Natural killer cell treated with Interleukin-12 subunit alpha and Interleukin-12 subunit beta and Interleukin-15 and Interleukin-18, amount 100 ng/mL, for 72 hours (primary cell): ENCODE measurements around the gene NPAS2. TPM values are rescaled to one million over a fixed set of nuclear protein-coding genes. Genes with fewer than 3 reads are reported as not detected.
A peak's percentile ranks its signal among the peaks of the same experiment; 100 is the strongest.

ENCODE experiments used
- ATAC-seq, 2 donors: fragments of 150-1000 bp; cut with Tn5 transposase in 1 of 2; sonication (Bioruptor Pico), chemical (Tn5 transposase) in 1 of 2; 2 replicates each; pipeline ENCODE4 v1.10.0; 2021
- DNase-seq: peaks from one replicate; pipeline ENCODE4 v3.0.0; 2022; ENCODE audit warnings: low spot score
- H3K27ac Mint-ChIP-seq, 2 donors: 1 replicate in 1 of 2; 2 replicates in 1 of 2; pipeline ENCODE4 v1.8.0; 2022; ENCODE audit warnings: mixed read lengths in 2 of 2, mild to moderate bottlenecking in 1 of 2, moderate library complexity in 1 of 2
- H3K27me3 Mint-ChIP-seq, 2 donors: 1 replicate in 1 of 2; 2 replicates in 1 of 2; pipeline ENCODE4 v1.8.0; 2022; ENCODE audit warnings: mixed read lengths in 2 of 2
- H3K36me3 Mint-ChIP-seq: one replicate; pipeline ENCODE4 v1.8.0; 2022; ENCODE audit warnings: mixed read lengths
- H3K4me1 Mint-ChIP-seq, 2 donors: 1 replicate in 1 of 2; 2 replicates in 1 of 2; pipeline ENCODE4 v1.8.0; 2022; ENCODE audit warnings: low read depth in 2 of 2, mixed read lengths in 2 of 2, mild to moderate bottlenecking in 1 of 2
- H3K4me3 Mint-ChIP-seq: one replicate; pipeline ENCODE4 v1.8.0; 2022; ENCODE audit warnings: mixed read lengths
- H3K9me3 Mint-ChIP-seq: 2 replicates; pipeline ENCODE4 v1.8.0; 2022; ENCODE audit warnings: mixed read lengths
- total RNA-seq, 2 donors: library from RNA; stranded (reverse); gene quantifications; one replicate each; pipeline ENCODE4 v1.2.3, GENCODE V29; 2022

NPAS2 gene
- total RNA-seq, 2 donors from 2014 or later, result 0.31 to 0.53 TPM

DNA sequence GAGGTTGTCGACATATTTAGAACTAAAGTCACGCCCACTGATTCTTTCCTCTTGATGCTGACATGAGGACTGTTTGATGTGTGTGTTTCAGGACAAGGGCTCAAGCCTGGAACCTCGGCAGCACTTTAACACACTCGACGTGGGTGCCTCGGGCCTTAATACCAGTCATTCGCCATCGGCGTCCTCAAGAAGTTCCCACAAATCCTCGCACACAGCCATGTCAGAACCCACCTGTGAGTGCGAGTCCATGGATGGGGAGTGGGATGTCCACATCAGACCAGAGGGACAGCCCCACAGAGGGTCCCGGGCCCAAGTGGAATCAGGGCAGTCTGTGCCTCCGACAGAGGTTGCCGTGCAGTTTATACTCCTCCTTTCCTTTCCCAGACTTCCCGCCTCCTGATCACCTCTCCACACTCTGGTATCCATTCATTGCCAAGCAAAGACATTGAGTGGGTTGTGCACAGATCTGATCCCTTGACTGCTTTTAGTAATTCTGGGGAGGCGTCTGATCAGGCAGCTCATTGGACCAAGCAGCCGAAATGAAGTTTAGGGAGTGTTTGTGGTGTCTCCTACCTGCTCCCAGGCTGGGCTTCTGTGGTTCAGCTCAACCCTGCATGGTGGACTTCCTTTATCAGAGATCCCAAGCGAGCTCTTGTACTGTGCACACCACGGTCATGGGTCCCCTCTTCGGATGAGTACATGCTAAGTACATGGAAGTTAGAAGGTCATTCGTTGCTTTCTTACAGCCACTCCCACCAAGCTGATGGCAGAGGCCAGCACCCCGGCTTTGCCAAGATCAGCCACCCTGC lies 155.0 kb downstream of the NPAS2 start:
- no peaks in the 10 kb centered on the region for H3K36me3 Mint-ChIP-seq
- H3K4me3 Mint-ChIP-seq, result no peak overlapping the region
- H3K4me1 Mint-ChIP-seq, result no peaks in the 10 kb centered on the region
- H3K27me3 Mint-ChIP-seq, result peaks cover 0 to 5% of the 10 kb centered on the region in 2 donors
- DNase-seq (peak; percentile 57), ATAC-seq (no peak)
- no peaks in the 10 kb centered on the region for H3K9me3 Mint-ChIP-seq
- H3K27ac Mint-ChIP-seq, result no peak overlapping the region

DNA sequence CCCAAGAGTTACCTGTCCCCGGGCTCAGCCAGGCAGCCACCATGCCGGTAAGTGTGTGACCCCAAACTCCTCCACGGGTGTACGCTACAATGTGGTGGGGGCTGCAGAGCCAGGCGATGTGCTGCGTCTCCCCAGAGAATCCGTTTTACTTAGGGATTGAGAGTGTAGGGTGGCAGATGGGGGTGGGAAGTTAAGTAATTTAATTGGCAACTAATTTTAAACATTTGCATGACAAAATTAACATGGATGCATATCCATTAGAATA lies 155.5 kb downstream of the NPAS2 start:
- Mint-ChIP-seq H3K4me1 (no peaks in the 10 kb centered on the region), H3K4me3 (no peak overlapping the region), H3K27me3 (peaks cover 0 to 5% of the 10 kb centered on the region in 2 donors), H3K9me3 (no peaks in the 10 kb centered on the region), H3K27ac (no peak overlapping the region), H3K36me3 (no peaks in the 10 kb centered on the region)
- ATAC-seq (no peak), DNase-seq (no peak)

DNA sequence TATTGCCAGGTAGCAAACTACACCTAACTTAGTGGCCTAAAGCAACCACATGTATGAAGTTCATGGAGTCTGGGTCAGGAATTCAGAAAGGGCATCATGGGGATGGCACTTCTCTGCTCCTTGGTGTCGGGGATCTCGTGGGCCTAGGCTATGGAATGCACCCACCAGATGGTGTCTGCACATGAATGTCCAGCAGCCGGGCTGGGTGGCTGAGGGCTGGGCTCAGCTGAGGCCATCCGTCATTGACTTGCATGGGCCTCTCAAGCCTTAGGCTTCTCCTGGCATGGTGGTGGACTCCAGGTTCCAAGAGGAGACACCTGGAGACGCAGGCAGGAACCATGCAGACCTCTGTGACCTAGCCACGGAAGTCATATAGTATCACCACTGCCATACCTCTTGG lies 156.1 kb downstream of the NPAS2 start:
- Mint-ChIP-seq H3K27me3 (peaks cover 0 to 5% of the 10 kb centered on the region in 2 donors), H3K4me1 (no peaks in the 10 kb centered on the region), H3K9me3 (no peaks in the 10 kb centered on the region), H3K36me3 (no peaks in the 10 kb centered on the region), H3K4me3 (no peak overlapping the region), H3K27ac (no peak overlapping the region)
- ATAC-seq (no peak), DNase-seq (peak; percentile 8)

DNA sequence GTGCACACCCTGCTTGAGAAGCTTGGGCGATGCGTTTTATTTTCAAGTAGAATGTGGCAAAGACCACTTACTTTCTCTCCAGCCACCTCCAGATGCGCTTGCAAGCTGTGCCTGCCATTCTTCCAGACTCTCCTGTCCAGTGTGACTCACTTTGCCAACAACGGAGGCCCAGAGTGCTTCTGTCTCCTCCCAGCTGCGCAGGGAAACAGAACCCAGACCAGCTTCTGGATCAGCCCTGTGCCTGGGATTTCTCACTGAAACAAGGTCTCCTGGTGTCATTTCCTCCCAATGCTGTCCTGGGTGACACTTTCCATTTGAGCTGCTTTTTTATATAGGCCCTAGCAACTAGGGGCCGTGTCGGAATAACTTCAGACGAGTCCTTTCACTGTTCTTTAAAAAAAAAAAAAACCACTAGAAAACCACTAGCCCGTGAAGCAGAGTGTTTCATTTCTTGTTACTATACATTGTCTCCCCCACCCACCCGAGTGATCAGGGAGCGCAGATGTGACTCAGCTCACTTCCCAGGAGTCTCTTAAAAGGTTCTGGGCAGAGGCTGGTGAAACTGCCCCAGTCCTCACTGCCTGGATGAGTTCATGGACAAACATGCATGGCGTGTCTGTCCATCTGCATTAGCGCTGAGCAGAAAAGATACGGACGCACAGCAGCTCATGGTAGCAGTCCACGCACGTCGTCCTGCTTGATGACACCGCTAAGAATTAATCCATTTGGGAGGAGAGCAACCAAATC lies 156.9 kb downstream of the NPAS2 start:
- peaks cover 0 to 2% of the 10 kb centered on the region in 2 donors for H3K27me3 Mint-ChIP-seq
- ATAC-seq (no peak), DNase-seq (no peak)
- no peaks in the 10 kb centered on the region for H3K4me1 Mint-ChIP-seq
- H3K9me3 Mint-ChIP-seq, result no peaks in the 10 kb centered on the region
- H3K27ac Mint-ChIP-seq, result peak overlapping the region in 1 of 2 donors; percentile 51
- no peaks in the 10 kb centered on the region for H3K36me3 Mint-ChIP-seq
- H3K4me3 Mint-ChIP-seq, result no peak overlapping the region

DNA sequence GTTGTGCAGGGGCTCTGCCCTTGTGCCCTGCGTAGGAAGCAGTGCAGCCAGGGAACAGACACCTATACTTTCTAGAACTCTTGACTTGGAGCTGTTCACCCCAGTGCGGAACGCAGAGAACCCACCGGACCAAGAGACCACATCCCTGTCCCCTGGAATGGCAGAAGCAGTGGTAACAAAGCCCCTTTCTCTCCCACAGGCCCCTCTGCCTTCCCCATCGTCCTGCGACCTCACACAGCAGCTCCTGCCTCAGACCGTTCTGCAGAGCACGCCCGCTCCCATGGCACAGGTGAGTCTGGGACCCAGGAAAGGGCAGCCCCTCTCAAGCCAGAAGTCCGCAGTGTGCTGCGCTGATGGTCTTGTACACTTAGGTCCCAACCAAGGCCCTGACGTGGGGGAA lies 157.6 kb downstream of the NPAS2 start:
- ATAC-seq (peak in 1 of 2 donors; percentile 33), DNase-seq (no peak)
- no peaks in the 10 kb centered on the region for H3K9me3 Mint-ChIP-seq
- no peaks in the 10 kb centered on the region for H3K4me1 Mint-ChIP-seq
- H3K27ac Mint-ChIP-seq, result no peak overlapping the region
- no peak overlapping the region for H3K4me3 Mint-ChIP-seq
- no peaks in the 10 kb centered on the region for H3K36me3 Mint-ChIP-seq
- H3K27me3 Mint-ChIP-seq, result peaks cover 0 to 3% of the 10 kb centered on the region in 2 donors

DNA sequence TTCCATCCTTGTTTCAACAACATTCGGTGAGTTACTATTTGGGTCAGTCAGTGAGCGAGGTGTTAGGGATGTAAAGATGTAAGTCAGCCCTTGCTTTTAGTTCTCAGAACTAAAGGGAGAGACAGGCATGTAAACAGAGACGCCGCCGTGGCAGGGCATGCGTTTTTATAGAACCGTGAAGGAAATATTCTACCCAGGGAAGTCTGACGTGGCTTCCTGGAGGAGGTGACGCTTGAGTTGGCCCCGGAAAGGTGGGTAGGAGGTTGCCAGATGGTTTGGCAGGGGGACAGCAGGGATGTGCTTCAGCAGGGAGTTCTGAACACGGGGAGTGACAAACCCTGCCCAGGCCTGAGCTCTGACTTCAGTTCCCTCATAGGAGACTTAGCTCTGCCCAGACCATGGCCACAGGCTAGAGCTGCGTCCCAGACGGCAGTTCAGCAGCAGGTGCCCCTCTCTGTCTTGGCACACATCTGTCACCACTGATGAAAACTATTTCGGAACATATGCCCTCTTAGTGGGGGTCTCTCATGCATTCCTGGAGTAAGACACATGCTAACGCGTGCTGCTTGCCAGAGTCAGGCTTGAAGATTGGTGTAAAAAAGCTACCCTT lies 158.7 kb downstream of the NPAS2 start:
- no peak overlapping the region for H3K27ac Mint-ChIP-seq
- no peak overlapping the region for H3K4me3 Mint-ChIP-seq
- DNase-seq, result no peak
- H3K27me3 Mint-ChIP-seq, result peaks cover 0 to 5% of the 10 kb centered on the region in 2 donors
- H3K4me1 Mint-ChIP-seq, result no peaks in the 10 kb centered on the region
- H3K9me3 Mint-ChIP-seq, result no peaks in the 10 kb centered on the region
- no peaks in the 10 kb centered on the region for H3K36me3 Mint-ChIP-seq
- ATAC-seq, result no peak

DNA sequence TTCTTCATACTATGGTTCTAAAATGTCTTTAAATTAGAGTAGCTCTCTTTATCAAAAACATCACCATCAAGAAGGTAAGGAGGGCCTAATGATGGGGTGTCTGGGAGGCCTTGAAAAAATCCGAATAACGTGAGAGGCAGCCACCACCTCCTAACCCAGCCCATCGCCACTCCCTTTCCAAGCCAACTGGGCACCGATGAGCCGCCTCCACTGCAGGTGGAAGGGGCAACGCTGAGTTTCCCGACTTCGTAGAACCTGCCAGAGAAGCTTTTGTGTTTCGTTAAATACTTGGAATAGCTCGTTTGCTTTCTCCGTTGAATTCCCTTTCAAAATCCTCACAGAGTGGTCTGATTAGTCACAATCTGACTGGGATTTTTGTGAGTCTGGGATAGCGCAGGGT lies 160.1 kb downstream of the NPAS2 start:
- DNase-seq, result no peak
- Mint-ChIP-seq H3K9me3 (no peaks in the 10 kb centered on the region), H3K4me3 (no peak overlapping the region)

DNA sequence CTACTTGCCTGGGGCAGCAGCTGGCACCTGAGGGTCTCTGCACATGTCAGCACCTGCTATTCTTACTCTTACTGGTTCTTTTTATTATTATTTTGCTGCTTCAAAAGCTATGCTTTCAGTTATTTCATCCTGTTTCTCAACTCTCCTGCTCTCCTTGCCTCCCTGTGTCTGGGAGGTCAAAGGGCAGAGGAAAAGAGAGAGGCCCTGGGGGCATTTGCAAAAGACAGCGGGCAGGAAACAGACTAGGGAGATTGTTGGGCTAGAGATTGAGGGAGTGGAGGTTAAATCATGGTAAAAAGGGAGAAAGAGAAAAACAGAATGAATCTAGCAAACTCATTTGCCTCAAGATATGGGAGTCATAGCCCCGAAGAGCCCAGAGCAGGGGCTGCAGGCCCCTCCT lies 161.1 kb downstream of the NPAS2 start:
- DNase-seq, result no peak

More for the DNA sequence above, 160.1 kb downstream of the NPAS2 start:
- Mint-ChIP-seq H3K4me1 (no peaks in the 10 kb centered on the region), H3K27ac (no peak overlapping the region), H3K27me3 (peaks cover 5% of the 10 kb centered on the region in 2 donors), H3K36me3 (no peaks in the 10 kb centered on the region)
- ATAC-seq, result no peak

DNA sequence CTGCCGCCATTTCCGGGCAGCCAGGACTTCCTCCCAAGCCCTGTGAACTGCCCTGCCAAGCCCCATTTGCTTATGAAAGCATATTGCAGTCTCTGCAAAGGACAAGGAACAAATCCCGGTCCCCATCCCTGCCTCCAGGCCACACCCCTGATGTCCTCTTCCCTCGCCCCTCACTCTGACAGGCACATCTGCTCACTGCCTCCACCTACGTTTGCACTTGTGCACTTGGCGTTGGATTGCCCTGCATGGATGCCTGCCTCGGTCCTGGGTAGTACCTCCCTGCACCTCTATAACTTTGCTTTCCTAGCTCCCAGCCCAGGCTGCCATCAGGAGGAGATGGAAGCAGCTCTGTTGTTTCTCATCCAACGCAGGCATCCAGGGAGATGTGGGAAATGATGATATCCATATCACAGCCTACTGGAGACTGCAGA lies 162.5 kb downstream of the NPAS2 start:
- Mint-ChIP-seq H3K27me3 (peaks cover 6 to 9% of the 10 kb centered on the region in 2 donors), H3K27ac (no peak overlapping the region), H3K9me3 (no peaks in the 10 kb centered on the region), H3K4me3 (no peak overlapping the region), H3K4me1 (no peaks in the 10 kb centered on the region), H3K36me3 (no peaks in the 10 kb centered on the region)
- ATAC-seq, result no peak
- no peak for DNase-seq

More for the DNA sequence above, 161.1 kb downstream of the NPAS2 start:
- no peaks in the 10 kb centered on the region for H3K9me3 Mint-ChIP-seq
- no peak overlapping the region for H3K27ac Mint-ChIP-seq
- ATAC-seq, result no peak
- H3K4me3 Mint-ChIP-seq, result no peak overlapping the region
- no peaks in the 10 kb centered on the region for H3K36me3 Mint-ChIP-seq
- H3K4me1 Mint-ChIP-seq, result no peaks in the 10 kb centered on the region
- peaks cover 6 to 9% of the 10 kb centered on the region in 2 donors for H3K27me3 Mint-ChIP-seq

DNA sequence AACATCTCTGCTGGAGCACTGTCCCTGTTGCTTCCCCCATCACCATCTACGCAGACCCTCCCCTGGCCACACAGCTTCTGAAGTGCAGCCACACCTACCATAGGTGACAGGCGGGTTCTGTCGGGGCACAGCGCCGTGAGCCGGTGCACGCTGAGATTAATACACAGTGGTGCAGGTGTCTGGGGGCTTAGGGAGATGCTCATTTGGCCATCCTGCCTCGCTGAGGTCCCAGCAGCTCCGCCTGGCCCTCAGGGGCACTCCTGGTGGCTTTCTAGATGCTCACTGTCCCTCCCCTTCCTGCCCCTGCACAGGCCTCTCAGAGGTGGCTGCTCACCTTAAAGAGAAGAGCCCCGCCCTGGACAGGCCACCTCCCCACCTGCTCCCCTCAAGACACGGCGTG lies 163.3 kb downstream of the NPAS2 start:
- no peak for DNase-seq
- no peaks in the 10 kb centered on the region for H3K4me1 Mint-ChIP-seq

DNA sequence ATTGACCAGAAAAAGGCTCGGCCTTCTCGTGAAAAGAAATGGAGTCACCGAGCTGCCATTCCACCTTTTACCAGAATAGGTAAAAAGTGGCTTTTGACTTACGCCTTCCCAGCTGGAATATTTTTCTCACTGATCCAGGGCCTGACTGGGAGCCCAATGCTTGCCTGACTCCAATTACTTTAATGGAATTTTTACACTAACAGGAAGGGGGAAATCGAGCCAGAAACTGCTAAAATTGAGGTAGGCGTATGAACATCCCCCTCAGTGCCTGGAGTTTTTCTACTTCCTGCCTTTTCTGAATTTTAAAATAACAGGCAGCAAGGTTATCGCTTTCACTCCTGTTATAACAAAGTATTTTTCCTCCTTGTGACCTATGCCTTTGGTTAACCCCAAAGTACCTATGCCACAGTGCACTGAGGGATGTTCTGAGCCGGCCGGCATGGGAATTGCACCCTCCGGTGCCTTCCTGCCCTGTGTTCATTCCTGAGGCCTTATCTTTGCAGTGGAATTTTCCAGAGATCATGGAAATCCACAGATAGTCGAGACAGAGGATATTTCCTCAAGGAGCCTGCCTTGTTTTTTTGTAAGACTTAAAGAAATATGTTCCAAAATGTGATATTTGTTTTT lies 163.9 kb downstream of the NPAS2 start:
- H3K27me3 Mint-ChIP-seq, result peaks cover 6 to 9% of the 10 kb centered on the region in 2 donors
- no peaks in the 10 kb centered on the region for H3K9me3 Mint-ChIP-seq
- H3K4me3 Mint-ChIP-seq, result no peak overlapping the region
- DNase-seq, result no peak
- no peaks in the 10 kb centered on the region for H3K4me1 Mint-ChIP-seq
- no peaks in the 10 kb centered on the region for H3K36me3 Mint-ChIP-seq
- no peak overlapping the region for H3K27ac Mint-ChIP-seq
- no peak for ATAC-seq

More for the DNA sequence above, 163.3 kb downstream of the NPAS2 start:
- Mint-ChIP-seq H3K9me3 (no peaks in the 10 kb centered on the region), H3K36me3 (no peaks in the 10 kb centered on the region), H3K4me3 (no peak overlapping the region), H3K27me3 (peaks cover 6 to 9% of the 10 kb centered on the region in 2 donors), H3K27ac (no peak overlapping the region)
- no peak for ATAC-seq

DNA sequence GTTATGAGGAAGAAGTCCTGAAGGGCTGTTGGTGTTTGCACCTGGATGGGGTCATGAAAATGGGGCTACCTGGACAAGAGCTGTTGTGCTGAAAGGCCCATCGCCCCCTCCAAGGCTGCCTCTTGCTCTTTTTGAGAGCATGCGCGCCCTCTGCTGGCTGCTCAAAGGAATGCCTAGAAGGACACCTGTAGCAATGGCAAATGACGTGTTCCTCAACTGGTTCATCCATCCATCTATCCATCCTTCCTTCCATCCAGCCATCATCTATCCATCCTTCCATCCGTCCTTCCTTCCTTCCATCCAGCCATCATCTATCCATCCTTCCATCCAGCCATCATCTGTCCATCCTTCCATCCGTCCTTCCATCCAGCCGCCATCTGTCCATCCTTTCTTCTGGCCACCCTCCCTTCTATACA lies 165.0 kb downstream of the NPAS2 start:
- Mint-ChIP-seq H3K4me1 (no peaks in the 10 kb centered on the region), H3K4me3 (no peak overlapping the region), H3K36me3 (no peaks in the 10 kb centered on the region), H3K9me3 (no peaks in the 10 kb centered on the region), H3K27me3 (peaks cover 6 to 9% of the 10 kb centered on the region in 2 donors), H3K27ac (no peak overlapping the region)
- DNase-seq (no peak), ATAC-seq (peak; percentile 68 to 75)

DNA sequence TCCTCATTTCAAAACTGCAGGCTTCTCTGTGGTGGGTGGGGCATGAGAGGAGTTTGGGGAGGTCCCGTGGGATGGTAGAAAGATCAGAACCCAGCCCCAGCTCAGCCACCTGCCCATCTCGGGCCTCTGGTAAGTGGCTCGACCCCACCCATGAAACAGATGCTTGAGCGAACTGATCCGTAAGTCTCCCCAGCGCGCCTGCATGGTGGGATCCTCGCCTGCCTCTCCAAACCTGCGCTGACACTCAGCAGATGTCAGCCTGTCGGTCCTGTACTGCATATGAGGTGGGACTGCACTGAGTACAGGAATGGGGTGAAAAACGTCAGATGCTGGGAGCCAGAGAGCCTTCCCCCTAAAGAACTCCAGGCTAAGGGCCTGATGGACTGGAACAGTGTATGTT lies 166.2 kb downstream of the NPAS2 start:
- Mint-ChIP-seq H3K27me3 (peaks cover 6 to 9% of the 10 kb centered on the region in 2 donors), H3K27ac (no peak overlapping the region), H3K36me3 (no peaks in the 10 kb centered on the region), H3K4me1 (no peaks in the 10 kb centered on the region), H3K4me3 (no peak overlapping the region), H3K9me3 (no peaks in the 10 kb centered on the region)
- ATAC-seq (no peak), DNase-seq (no peak)

DNA sequence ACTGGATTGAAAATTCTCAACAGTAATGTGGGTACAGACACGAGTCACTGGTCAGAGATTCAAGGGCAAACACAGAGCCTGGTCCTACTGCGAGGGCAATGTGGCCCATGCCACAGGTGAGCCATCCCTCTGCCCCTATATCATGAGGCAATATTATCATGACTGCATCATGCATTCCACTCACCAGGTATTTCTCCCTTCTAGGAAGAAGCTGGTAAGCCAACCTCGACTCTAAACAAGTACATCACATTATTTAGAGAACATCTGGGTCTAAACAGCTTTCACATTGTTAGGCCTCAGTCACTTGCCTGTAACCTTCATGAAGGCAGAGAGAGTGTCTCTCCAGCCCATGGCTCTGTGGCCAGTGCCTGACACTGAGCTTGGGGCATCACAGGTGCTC lies 167.6 kb downstream of the NPAS2 start:
- Mint-ChIP-seq H3K9me3 (no peaks in the 10 kb centered on the region), H3K36me3 (no peaks in the 10 kb centered on the region), H3K4me1 (peaks cover 0 to 2% of the 10 kb centered on the region in 2 donors), H3K4me3 (no peak overlapping the region), H3K27ac (no peak overlapping the region), H3K27me3 (peaks cover 5 to 9% of the 10 kb centered on the region in 2 donors)
- no peak for ATAC-seq
- peak; percentile 12 for DNase-seq
